Lower leg skin (tissue), 3 donors: ENCODE measurements around the gene CXADR.

Experiments used
- CTCF ChIP-seq, 3 donors: fragments of 450-650 bp; IDR thresholded peaks; one replicate each; pipeline ENCODE4 v1.5.1; 2016; ENCODE audit warnings: antibody characterized with exemption in 3 of 3, mild to moderate bottlenecking in 3 of 3, moderate library complexity in 2 of 3
- POLR2A ChIP-seq, 2 donors: fragments of 450-650 bp; IDR thresholded peaks; one replicate each; pipeline ENCODE4 v1.6.1; 2016 to 2017; ENCODE audit warnings: antibody characterized with exemption in 2 of 2, mild to moderate bottlenecking in 1 of 2, moderate library complexity in 1 of 2

- no peak for TF ChIP-seq CTCF (IDR thresholded peaks at IDR 0.05)
- TF ChIP-seq POLR2A (IDR thresholded peaks at IDR 0.05) = no peak
Observed at GRCh38 chr21:17476006-17476405, 36.8 kb upstream of the CXADR start.
